Brain microvascular endothelial cell (primary cell): ENCODE data around the gene EIF4E3.

ENCODE experiments used
- DNase-seq: peaks from one replicate; pipeline ENCODE4 v3.0.0-alpha.2; 2020
- H3K27ac ChIP-seq: fragments of 250-450 bp; sonication (Bioruptor Pico); 2 replicates; pipeline ENCODE4 v1.5.1; 2020; ENCODE audit warnings: mild to moderate bottlenecking, moderate library complexity
- H3K27me3 ChIP-seq: fragments of 250-450 bp; sonication (Bioruptor Pico); replicated peaks from 2 replicates; pipeline ENCODE4 v1.5.1; 2020; ENCODE audit warnings: mild to moderate bottlenecking
- H3K36me3 ChIP-seq: fragments of 250-450 bp; sonication (Bioruptor Pico); replicated peaks from 2 replicates; pipeline ENCODE4 v1.5.1; 2020; ENCODE audit warnings: mild to moderate bottlenecking
- H3K4me3 ChIP-seq: 2 replicates; pipeline ENCODE4 v1.5.1; 2011; ENCODE audit warnings: low read depth, mild to moderate bottlenecking, control low read depth, low read length, moderate library complexity
- in situ Hi-C: cut with HindIII; loops from 2 replicates; pipeline ENCODE4 v1.10.0; 2017; ENCODE audit warnings: low sequenced_read_pairs, low pct_ligation_motif_present
- TF ChIP-seq, protein P1 (sequence below): IDR thresholded peaks from 2 replicates; pipeline ENCODE4 v1.5.1; 2011; ENCODE audit warnings: low read depth, mild to moderate bottlenecking, moderate library complexity, low read length, control low read depth, inconsistent platforms; ENCODE audit errors: missing control alignments

Gene EIF4E3

DNA sequence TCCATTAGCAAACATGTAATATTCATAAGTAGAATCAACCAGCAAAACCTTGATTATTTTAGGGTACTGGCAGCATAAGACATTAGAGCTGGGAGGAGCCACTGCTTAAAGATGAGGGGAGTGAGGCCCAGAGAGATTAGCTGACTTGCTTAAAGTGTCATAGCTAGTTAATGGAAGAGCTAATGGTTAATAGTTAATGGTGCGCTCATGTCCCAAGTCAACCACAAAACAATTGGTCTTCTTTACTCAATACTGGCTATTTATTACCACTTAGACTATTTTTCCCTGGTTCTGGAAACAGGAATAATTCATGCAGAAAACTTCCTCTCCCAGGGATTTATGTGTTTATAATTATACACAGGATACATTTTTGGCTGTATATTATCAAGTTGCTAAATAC is 33.1 kb downstream of the EIF4E3 start:
- TF ChIP-seq, protein P1, sequence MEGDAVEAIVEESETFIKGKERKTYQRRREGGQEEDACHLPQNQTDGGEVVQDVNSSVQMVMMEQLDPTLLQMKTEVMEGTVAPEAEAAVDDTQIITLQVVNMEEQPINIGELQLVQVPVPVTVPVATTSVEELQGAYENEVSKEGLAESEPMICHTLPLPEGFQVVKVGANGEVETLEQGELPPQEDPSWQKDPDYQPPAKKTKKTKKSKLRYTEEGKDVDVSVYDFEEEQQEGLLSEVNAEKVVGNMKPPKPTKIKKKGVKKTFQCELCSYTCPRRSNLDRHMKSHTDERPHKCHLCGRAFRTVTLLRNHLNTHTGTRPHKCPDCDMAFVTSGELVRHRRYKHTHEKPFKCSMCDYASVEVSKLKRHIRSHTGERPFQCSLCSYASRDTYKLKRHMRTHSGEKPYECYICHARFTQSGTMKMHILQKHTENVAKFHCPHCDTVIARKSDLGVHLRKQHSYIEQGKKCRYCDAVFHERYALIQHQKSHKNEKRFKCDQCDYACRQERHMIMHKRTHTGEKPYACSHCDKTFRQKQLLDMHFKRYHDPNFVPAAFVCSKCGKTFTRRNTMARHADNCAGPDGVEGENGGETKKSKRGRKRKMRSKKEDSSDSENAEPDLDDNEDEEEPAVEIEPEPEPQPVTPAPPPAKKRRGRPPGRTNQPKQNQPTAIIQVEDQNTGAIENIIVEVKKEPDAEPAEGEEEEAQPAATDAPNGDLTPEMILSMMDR, result no peak
- in situ Hi-C loops, result no loop called here
- no peak for DNase-seq
- Histone ChIP-seq H3K4me3 (no peak overlapping the region), H3K27me3 (no peaks in the 10 kb centered on the region), H3K36me3 (no peaks in the 10 kb centered on the region), H3K27ac (no peak overlapping the region)

DNA sequence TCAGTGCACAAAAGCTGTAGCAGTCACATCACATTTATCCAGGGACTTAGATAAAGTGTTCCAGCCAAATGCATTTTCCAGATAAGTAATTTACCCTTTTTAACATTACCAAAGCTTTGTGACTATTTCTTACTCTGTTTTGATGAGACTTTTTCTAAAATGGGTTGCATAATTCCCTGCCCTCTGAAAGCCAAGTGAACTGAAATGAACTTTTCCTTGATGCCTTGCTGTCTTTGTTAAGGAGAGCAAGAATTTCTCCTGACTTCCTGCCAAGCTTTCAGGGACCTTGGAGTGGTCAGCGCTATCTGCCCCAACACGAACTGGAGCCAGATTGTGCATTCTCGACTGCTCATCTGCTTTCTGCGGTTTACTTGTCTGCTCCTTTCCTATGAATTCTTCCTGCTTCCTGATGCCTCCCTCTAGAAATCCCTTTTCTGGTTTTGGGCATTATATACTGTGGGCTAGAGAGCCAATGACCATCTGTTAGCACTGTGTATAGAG is 34.8 kb downstream of the EIF4E3 start:
- no peaks in the 10 kb centered on the region for H3K27me3 ChIP-seq
- H3K4me3 ChIP-seq, result no peak overlapping the region
- H3K36me3 ChIP-seq, result no peaks in the 10 kb centered on the region
- DNase-seq, result peak; percentile 60
- in situ Hi-C loops, result no loop called here
- no peak overlapping the region for H3K27ac ChIP-seq
- TF ChIP-seq, protein P1, result no peak

DNA sequence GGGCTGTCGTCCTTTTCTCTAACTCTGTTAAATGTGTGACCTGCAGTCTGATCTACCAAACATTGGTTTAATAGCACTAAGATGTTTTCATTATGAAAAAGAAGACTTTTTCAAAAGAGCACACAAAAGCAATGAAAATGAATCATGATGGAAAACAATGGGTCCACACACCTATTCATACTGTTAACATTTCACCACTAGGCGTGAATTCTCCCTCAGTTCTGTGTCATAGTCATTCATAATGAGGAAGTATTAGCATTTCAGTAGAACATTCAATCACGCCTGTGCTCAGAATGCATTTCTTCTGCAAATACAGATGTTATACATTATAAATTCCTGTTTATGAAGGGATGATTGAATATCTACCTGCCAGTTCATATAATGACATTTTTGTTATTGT is 35.9 kb downstream of the EIF4E3 start:
- TF ChIP-seq, protein P1, result no peak
- DNase-seq, result no peak
- Histone ChIP-seq H3K27me3 (no peaks in the 10 kb centered on the region), H3K36me3 (no peaks in the 10 kb centered on the region), H3K27ac (no peak overlapping the region), H3K4me3 (no peak overlapping the region)
- in situ Hi-C loops, result no loop called here

DNA sequence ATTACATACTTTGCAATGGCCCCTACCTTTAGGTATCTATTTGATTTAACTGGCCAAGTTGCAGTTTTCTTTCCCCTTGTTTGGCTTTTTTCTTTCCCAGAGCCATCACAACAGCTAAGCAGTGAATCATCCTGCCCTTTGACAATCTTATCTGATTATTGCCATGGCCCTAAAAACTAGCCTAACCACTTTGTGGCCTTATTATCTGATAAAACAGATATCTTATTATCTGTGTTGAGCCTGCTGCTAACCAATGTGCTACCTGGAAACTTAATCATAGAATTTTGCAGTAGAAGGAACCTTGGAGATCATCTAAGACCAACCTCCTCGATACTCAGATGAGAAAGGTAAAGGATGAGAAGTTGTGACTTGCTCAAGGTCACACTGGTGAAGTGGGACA is 37.1 kb downstream of the EIF4E3 start:
- H3K36me3 ChIP-seq, result no peaks in the 10 kb centered on the region
- in situ Hi-C loops, result no loop called here
- H3K27me3 ChIP-seq, result no peaks in the 10 kb centered on the region
- no peak overlapping the region for H3K4me3 ChIP-seq
- TF ChIP-seq, protein P1, result no peak
- no peak overlapping the region for H3K27ac ChIP-seq
- DNase-seq, result peak; percentile 60

DNA sequence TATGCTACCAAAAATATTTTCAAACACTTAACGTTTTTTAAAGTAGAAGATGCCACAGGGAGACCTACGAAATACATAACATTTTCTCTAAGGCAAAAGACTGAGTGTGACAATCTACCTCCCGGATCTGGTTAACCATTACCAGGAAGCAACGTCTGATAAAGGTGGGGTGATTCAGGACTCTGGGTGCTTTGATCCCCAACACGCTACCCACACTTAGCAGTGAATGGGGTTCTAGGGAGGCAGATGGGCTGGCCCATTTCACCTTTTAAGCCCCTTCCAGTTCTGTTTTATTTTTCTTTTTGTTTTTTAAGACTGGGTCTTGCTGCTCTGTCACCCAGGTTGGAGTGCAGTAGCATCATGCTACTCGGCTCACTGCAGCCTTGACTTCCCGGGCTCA is 39.5 kb downstream of the EIF4E3 start:
- Histone ChIP-seq H3K27me3 (no peaks in the 10 kb centered on the region), H3K36me3 (no peaks in the 10 kb centered on the region), H3K4me3 (no peak overlapping the region), H3K27ac (no peak overlapping the region)
- TF ChIP-seq, protein P1, result no peak
- no peak for DNase-seq
- in situ Hi-C loops, result no loop called here

DNA sequence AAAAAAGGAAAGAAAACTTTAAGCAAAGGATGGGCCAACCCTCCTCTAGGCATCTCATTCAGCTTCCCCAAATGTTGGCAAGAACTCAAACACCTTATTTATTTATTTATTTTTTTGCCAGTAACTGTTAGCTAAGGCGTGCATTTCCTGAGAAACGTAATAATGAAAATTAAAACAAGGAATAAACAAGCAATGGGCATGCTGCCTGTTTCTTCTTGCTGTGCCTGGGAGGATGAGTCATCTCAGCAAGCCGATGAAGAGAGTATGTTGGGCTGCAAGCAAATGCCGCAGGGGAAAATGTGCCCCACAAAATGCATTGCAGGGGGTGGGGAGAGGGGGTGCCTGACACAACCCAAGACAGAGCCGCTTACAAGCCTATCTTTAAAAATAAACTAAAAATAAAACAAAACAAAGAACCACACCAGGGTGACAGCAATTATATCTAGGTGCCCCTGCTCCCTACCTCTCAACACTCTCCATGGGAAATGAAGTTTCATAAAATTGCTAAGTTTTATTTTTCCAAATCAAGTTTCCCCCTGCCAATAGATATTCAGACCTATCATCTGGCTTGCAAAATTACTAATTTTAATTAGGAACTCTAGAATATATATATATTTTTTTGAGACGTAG is 40.3 kb downstream of the EIF4E3 start:
- Histone ChIP-seq H3K36me3 (no peaks in the 10 kb centered on the region), H3K27me3 (no peaks in the 10 kb centered on the region), H3K4me3 (no peak overlapping the region), H3K27ac (no peak overlapping the region)
- peak; percentile 67 for DNase-seq
- in situ Hi-C loops, result no loop called here
- TF ChIP-seq, protein P1, result no peak
